IMR-90 (cell line): Measurements from ENCODE around the gene BLTP3B. TPM values are rescaled to one million over a fixed set of nuclear protein-coding genes. Genes with fewer than 3 reads are reported as not detected.

Source experiments
- ATAC-seq: fragments of 200-7000 bp; cut with Tn5 transposase; 2 replicates; pipeline ENCODE4 v1.9.1; 2020; ENCODE audit warnings: low read depth, mild to moderate bottlenecking, moderate library complexity
- BruUV-seq: library from RNA; stranded (reverse); fragments of 400-500 nt; replicated peaks from 2 replicates; lab custom pipeline; 2021; lab: Mats Ljungman, UMichigan
- CTCF ChIA-PET: fragments of 300-600 bp; formaldehyde crosslinking; extraction: SDS; loops from one replicate; lab custom pipeline; 2021; ENCODE audit warnings: antibody characterized with exemption; lab: Yijun Ruan, JAX
- POLR2A ChIA-PET: fragments of 300-600 bp; sonication (Branson Sonifier 250); formaldehyde crosslinking; loops from one replicate; lab custom pipeline; 2022; ENCODE audit warnings: antibody characterized with exemption; ENCODE audit not compliant: unreplicated experiment; lab: Charles Lee
- DNase-seq: peaks from one replicate; pipeline ENCODE4 v3.0.0; 2013
- H2AFZ ChIP-seq: replicated peaks from 2 replicates; pipeline ENCODE3; 2013; ENCODE audit warnings: low read length, mild to moderate bottlenecking; ENCODE audit not compliant: poor library complexity
- H2AK5ac ChIP-seq: 2 replicates; pipeline ENCODE4 v1.6.1; 2013; ENCODE audit warnings: low read depth, low read length, inconsistent platforms
- H2AK9ac ChIP-seq: replicated peaks from 2 replicates; pipeline ENCODE3; 2013; ENCODE audit warnings: mild to moderate bottlenecking, low read depth, low read length, moderate library complexity; ENCODE audit not compliant: poor library complexity
- H2BK120ac ChIP-seq: 2 replicates; pipeline ENCODE4 v1.6.1; 2013; ENCODE audit warnings: low read depth, low read length, inconsistent platforms
- H2BK15ac ChIP-seq: 3 replicates; pipeline ENCODE4 v1.6.1; 2013; ENCODE audit warnings: low read depth, low read length, inconsistent platforms
- H2BK20ac ChIP-seq: 2 replicates; pipeline ENCODE4 v1.6.1; 2013; ENCODE audit warnings: low read depth, mild to moderate bottlenecking, inconsistent platforms, low read length, moderate library complexity
- H2BK5ac ChIP-seq: 2 replicates; pipeline ENCODE4 v1.6.1; 2013; ENCODE audit warnings: mild to moderate bottlenecking, low read depth, low read length, inconsistent platforms; ENCODE audit not compliant: poor library complexity, severe bottlenecking
- H3K14ac ChIP-seq: replicated peaks from 2 replicates; pipeline ENCODE4 v1.6.1; 2013; ENCODE audit warnings: low read depth, low read length, inconsistent platforms
- H3K18ac ChIP-seq: 2 replicates; pipeline ENCODE4 v1.6.1; 2013; ENCODE audit warnings: low read depth, low read length, control low read depth
- H3K23ac ChIP-seq: 2 replicates; pipeline ENCODE4 v1.6.1; 2013; ENCODE audit warnings: low read depth, low read length, inconsistent platforms
- H3K27ac ChIP-seq: 2 replicates; pipeline ENCODE4 v1.5.1; 2013; ENCODE audit warnings: mild to moderate bottlenecking, control low read depth, low read length; ENCODE audit not compliant: insufficient read depth
- H3K27me3 ChIP-seq: 2 replicates; pipeline ENCODE4 v1.6.1; 2013; ENCODE audit warnings: low read length; ENCODE audit not compliant: control insufficient read depth, insufficient read depth
- H3K36me3 ChIP-seq: 2 replicates; pipeline ENCODE4 v1.6.1; 2013; ENCODE audit warnings: low read length, mixed read lengths; ENCODE audit not compliant: control insufficient read depth, insufficient read depth
- H3K4ac ChIP-seq: 2 replicates; pipeline ENCODE4 v1.6.1; 2013; ENCODE audit warnings: low read depth, low read length, inconsistent platforms
- H3K4me1 ChIP-seq: 2 replicates; pipeline ENCODE4 v1.6.1; 2013; ENCODE audit warnings: low read length, mixed read lengths; ENCODE audit not compliant: control insufficient read depth, insufficient read depth
- H3K4me2 ChIP-seq: 2 replicates; pipeline ENCODE4 v1.6.1; 2013; ENCODE audit warnings: low read depth, mild to moderate bottlenecking, control low read depth, low read length, moderate library complexity
- H3K4me3 ChIP-seq: 2 replicates; pipeline ENCODE4 v1.5.1; 2013; ENCODE audit warnings: low read depth, mild to moderate bottlenecking, control low read depth, low read length, moderate library complexity; ENCODE audit not compliant: insufficient read depth
- H3K56ac ChIP-seq: 2 replicates; pipeline ENCODE4 v1.6.1; 2013; ENCODE audit warnings: low read length, inconsistent platforms; ENCODE audit not compliant: insufficient read depth; ENCODE audit errors: extremely low read depth
- H3K79me1 ChIP-seq, 2 experiments: 2 replicates each; pipeline ENCODE4 v1.6.1; 2013; ENCODE audit warnings: low read length in 2 of 2, inconsistent platforms in 1 of 2, low read depth in 1 of 2
- H3K9ac ChIP-seq: 2 replicates; pipeline ENCODE4 v1.6.1; 2013; ENCODE audit warnings: low read depth, low read length, control low read depth
- H3K9me1 ChIP-seq: 2 replicates; pipeline ENCODE4 v1.6.1; 2013; ENCODE audit warnings: low read length, inconsistent platforms; ENCODE audit not compliant: insufficient read depth
- H3K9me3 ChIP-seq: 2 replicates; pipeline ENCODE4 v1.6.1; 2013; ENCODE audit warnings: low read length; ENCODE audit not compliant: control insufficient read depth, insufficient read depth
- H4K20me1 ChIP-seq: 2 replicates; pipeline ENCODE4 v1.6.1; 2013; ENCODE audit warnings: low read length, inconsistent platforms; ENCODE audit not compliant: insufficient read depth
- H4K5ac ChIP-seq: 2 replicates; pipeline ENCODE4 v1.6.1; 2013; ENCODE audit warnings: mild to moderate bottlenecking, low read depth, low read length, control low read depth
- H4K8ac ChIP-seq, 2 experiments: 2 replicates each; pipeline ENCODE4 v1.6.1; 2013; ENCODE audit warnings: low read depth in 2 of 2, low read length in 2 of 2, control low read depth in 1 of 2, inconsistent platforms in 1 of 2
- H4K91ac ChIP-seq: 2 replicates; pipeline ENCODE4 v1.6.1; 2013; ENCODE audit warnings: low read depth, low read length, inconsistent platforms; ENCODE audit not compliant: insufficient read depth
- BHLHE40 ChIP-seq: fragments of 150-350 bp; IDR thresholded peaks from 2 replicates; pipeline ENCODE4 v1.6.1; 2016; ENCODE audit warnings: mild to moderate bottlenecking, low read depth, low read length
- CEBPB ChIP-seq: IDR thresholded peaks from 2 replicates; pipeline ENCODE4 v1.6.1; 2012; ENCODE audit warnings: low read depth, low read length, improper control_type of control experiment
- CHD1 ChIP-seq: IDR thresholded peaks from 2 replicates; pipeline ENCODE4 v1.6.1; 2012; ENCODE audit warnings: low read depth, low read length, improper control_type of control experiment
- CTCF ChIP-seq: conservative IDR thresholded peaks from 2 replicates; pipeline ENCODE4 v1.5.1; 2012; ENCODE audit warnings: mild to moderate bottlenecking, low read depth, low read length, improper control_type of control experiment
- ELK1 ChIP-seq: fragments of 150-350 bp; IDR thresholded peaks from 2 replicates; pipeline ENCODE4 v1.6.1; 2016; ENCODE audit warnings: low read depth, mild to moderate bottlenecking, low read length, moderate library complexity, borderline replicate concordance
- FOS ChIP-seq: fragments of 150-350 bp; IDR thresholded peaks from 2 replicates; pipeline ENCODE4 v1.6.1; 2016; ENCODE audit warnings: low read depth, low read length
- MAFK ChIP-seq: IDR thresholded peaks from 2 replicates; pipeline ENCODE4 v1.6.1; 2012; ENCODE audit warnings: low read depth, low read length, improper control_type of control experiment
- MAZ ChIP-seq: IDR thresholded peaks from 2 replicates; pipeline ENCODE4 v1.6.1; 2012; ENCODE audit warnings: low read depth, mild to moderate bottlenecking, low read length, improper control_type of control experiment, moderate library complexity, borderline replicate concordance
- MXI1 ChIP-seq: IDR thresholded peaks from 2 replicates; pipeline ENCODE4 v1.6.1; 2012; ENCODE audit warnings: low read depth, mild to moderate bottlenecking, low read length, moderate library complexity, borderline replicate concordance
- NFE2L2 ChIP-seq: fragments of 150-350 bp; IDR thresholded peaks from 2 replicates; pipeline ENCODE4 v1.6.1; 2016; ENCODE audit warnings: low read depth, mild to moderate bottlenecking, low read length
- POLR2A ChIP-seq: IDR thresholded peaks from 2 replicates; pipeline ENCODE4 v1.6.1; 2012; ENCODE audit warnings: mild to moderate bottlenecking, low read depth, low read length
- RAD21 ChIP-seq: IDR thresholded peaks from 2 replicates; pipeline ENCODE4 v1.6.1; 2012; ENCODE audit warnings: low read length, improper control_type of control experiment
- RCOR1 ChIP-seq: IDR thresholded peaks from 2 replicates; pipeline ENCODE4 v1.6.1; 2012; ENCODE audit warnings: mild to moderate bottlenecking, low read length, improper control_type of control experiment; ENCODE audit not compliant: insufficient replicate concordance
- RFX5 ChIP-seq: IDR thresholded peaks from 2 replicates; pipeline ENCODE4 v1.8.0; 2012; ENCODE audit warnings: low read depth, mild to moderate bottlenecking, low read length, moderate library complexity
- SMC3 ChIP-seq: fragments of 150-350 bp; IDR thresholded peaks from 2 replicates; pipeline ENCODE4 v1.6.1; 2016; ENCODE audit warnings: low read depth, mild to moderate bottlenecking, antibody characterized with exemption, low read length, moderate library complexity
- USF2 ChIP-seq: fragments of 150-350 bp; IDR thresholded peaks from 2 replicates; pipeline ENCODE4 v1.6.1; 2017; ENCODE audit warnings: mild to moderate bottlenecking, antibody characterized with exemption, low read length, low read depth
- WGBS, 2 experiments: methylation state at CpG; one replicate each; pipeline versions ENCODE4 v1.1.5 to v1.1.7; 2013; ENCODE audit warnings: missing lambda C conversion rate in 2 of 2; ENCODE audit not compliant: insufficient read length in 1 of 2; ENCODE audit errors: extremely low coverage in 2 of 2; 5-methylcytosine and 5-hydroxymethylcytosine counted together
- dilution Hi-C: fragments of 300-500 bp; cut with HindIII; formaldehyde crosslinking; loops from one replicate; pipeline ENCODE4 v1.14.3; 2018; ENCODE audit warnings: low sequenced_read_pairs; ENCODE audit not compliant: unreplicated experiment
- in situ Hi-C: fragments of 300-500 bp; cut with MboI; formaldehyde crosslinking; loops from 3 replicates; pipeline ENCODE4 v1.14.3; 2019; ENCODE audit warnings: low sequenced_read_pairs, inconsistent platforms, mixed read lengths
- intact Hi-C: fragments of 100-400 bp; cut with micrococcal nuclease; formaldehyde crosslinking; loops from 2 replicates; pipeline ENCODE4 v1.10.0; 2022
- polyA plus RNA-seq, 3 experiments: library from polyadenylated mRNA; depleted of rRNA; stranded (reverse); fragments of >200 nt; gene quantifications; 2 replicates each; pipeline ENCODE4 v1.2.3, GENCODE V29; 2012; ENCODE audit warnings: low replicate concordance in 1 of 3
- total RNA-seq: library from RNA; depleted of rRNA; stranded (reverse); fragments of >200 nt; gene quantifications from 2 replicates; pipeline ENCODE4 v1.2.3, GENCODE V29; 2012

Gene BLTP3B
- total and polyA plus RNA-seq, 2 of the 4 experiments (the other 2 are of a cell fraction), result 8.9 to 38.7 TPM

GRCh38 chr12:100159391-100160104, 16.9 kb upstream of the BLTP3B start:
- Histone ChIP-seq H3K9me1 (no peaks in the 10 kb centered on the region), H2BK5ac (no peak overlapping the region), H3K23ac (no peak overlapping the region), H3K4me3 (no peak overlapping the region), H2BK15ac (no peak overlapping the region), H2BK120ac (no peak overlapping the region), H2AK5ac (no peak overlapping the region), H4K91ac (no peak overlapping the region), H3K4me1 (no peaks in the 10 kb centered on the region), H4K8ac (no peak overlapping the region), H3K36me3 (no peaks in the 10 kb centered on the region), H3K4ac (no peak overlapping the region), H3K9me3 (no peaks in the 10 kb centered on the region), H4K20me1 (no peaks in the 10 kb centered on the region), H3K4me2 (no peak overlapping the region), H3K27me3 (peaks cover 8% of the 10 kb centered on the region; the same call in 1 of the 2 replicates), H3K18ac (no peak overlapping the region), H3K56ac (no peak overlapping the region), H2BK20ac (no peak overlapping the region), H2AFZ (no peak overlapping the region), H3K9ac (no peak overlapping the region), H4K5ac (no peak overlapping the region), H3K79me1 (no peaks in the 10 kb centered on the region), H2AK9ac (no peak overlapping the region), H3K27ac (no peak overlapping the region), H3K14ac (no peak overlapping the region)
- TF ChIP-seq MAFK (no peak), RFX5 (no peak), CEBPB (no peak), POLR2A (no peak), RCOR1 (no peak), CTCF (no peak), SMC3 (no peak), FOS (no peak), CHD1 (no peak), ELK1 (no peak), RAD21 (no peak), BHLHE40 (no peak), USF2 (no peak), MXI1 (no peak), MAZ (no peak), NFE2L2 (no peak)
- dilution Hi-C loops, result no loop called here
- WGBS, 2 experiments, result no CpG with 5 or more reads among the region's 9 CpGs
- CTCF ChIA-PET, result no interaction called here
- ATAC-seq (no peak), DNase-seq (no peak)
- POLR2A ChIA-PET, result no interaction called here
- intact Hi-C loops, result no loop called here
- no TSS peak for BruUV-seq
- in situ Hi-C loops, result no loop called here
